Body of pancreas (tissue), 4 donors: ENCODE results near the gene LSP1. TPM values are rescaled to one million over a fixed set of nuclear protein-coding genes. Genes with fewer than 3 reads are reported as not detected.

Experiments used
- ATAC-seq: fragments of 150-250 bp; one replicate; pipeline ENCODE4 v1.9.1; 2016
- DNase-seq, 4 donors: peaks; one replicate each; pipeline ENCODE4 v3.0.0-alpha.2; 2019
- H3K27ac ChIP-seq, 4 donors: fragments of 200-600 bp; sonication (generic); 1 replicate in 3 of 4; 2 replicates in 1 of 4; pipeline versions ENCODE4 v1.5.1 to v1.6.1; 2016 to 2019; ENCODE audit warnings: mild to moderate bottlenecking in 1 of 4, mixed read lengths in 1 of 4, moderate library complexity in 1 of 4
- H3K27me3 ChIP-seq, 2 donors: fragments of 200-600 bp; sonication (generic); one replicate each; pipeline ENCODE4 v1.6.0; 2016; ENCODE audit warnings: mild to moderate bottlenecking in 1 of 2
- H3K36me3 ChIP-seq, 2 donors: fragments of 200-600 bp; sonication (generic); replicated peaks in 1 of 2; 2 replicates each; pipeline ENCODE4 v1.5.1; 2016; ENCODE audit warnings: low read depth in 2 of 2; ENCODE audit not compliant: insufficient read depth in 1 of 2
- H3K4me1 ChIP-seq: fragments of 200-600 bp; sonication (generic); one replicate; pipeline ENCODE4 v1.6.0; 2016
- H3K4me3 ChIP-seq, 2 donors: fragments of 200-600 bp; sonication (generic); 1 replicate in 1 of 2; 2 replicates in 1 of 2; pipeline ENCODE4 v1.5.1; 2016 to 2019
- H3K9me3 ChIP-seq, 3 donors: fragments of 200-600 bp; sonication (generic); 1 replicate in 2 of 3; 2 replicates in 1 of 3; pipeline ENCODE4 v1.5.1; 2016
- POLR2A ChIP-seq, 3 donors: fragments of 450-650 bp; IDR thresholded peaks; one replicate each; pipeline ENCODE4 v1.6.1; 2016; ENCODE audit warnings: antibody characterized with exemption in 3 of 3, mild to moderate bottlenecking in 2 of 3
- WGBS, 2 donors: methylation state at CpG; one replicate each; pipeline ENCODE4 v1.1.5; 2017; 5-methylcytosine and 5-hydroxymethylcytosine counted together
- intact Hi-C: fragments of 100-400 bp; cut with DNase I; formaldehyde crosslinking; loops from one replicate; pipeline ENCODE4 v1.15.1; 2023
- total RNA-seq, 2 donors: library from RNA; depleted of rRNA; stranded (reverse); fragments of >200 nt; gene quantifications; one replicate each; pipeline ENCODE4 v1.1.0, GENCODE V29; 2016
- TF ChIP-seq, protein P1 (sequence below), 7 experiments: fragments of 450-650 bp in 4 of 7; fragments of 200-600 bp in 3 of 7; sonication (generic) in 3 of 7; IDR thresholded peaks; one replicate each; pipeline ENCODE4 v1.5.1; 2016 to 2019; ENCODE audit warnings: antibody characterized with exemption in 7 of 7

Gene LSP1
- total RNA-seq, 2 donors from 2014 or later, result 9.9 to 11.5 TPM

DNA sequence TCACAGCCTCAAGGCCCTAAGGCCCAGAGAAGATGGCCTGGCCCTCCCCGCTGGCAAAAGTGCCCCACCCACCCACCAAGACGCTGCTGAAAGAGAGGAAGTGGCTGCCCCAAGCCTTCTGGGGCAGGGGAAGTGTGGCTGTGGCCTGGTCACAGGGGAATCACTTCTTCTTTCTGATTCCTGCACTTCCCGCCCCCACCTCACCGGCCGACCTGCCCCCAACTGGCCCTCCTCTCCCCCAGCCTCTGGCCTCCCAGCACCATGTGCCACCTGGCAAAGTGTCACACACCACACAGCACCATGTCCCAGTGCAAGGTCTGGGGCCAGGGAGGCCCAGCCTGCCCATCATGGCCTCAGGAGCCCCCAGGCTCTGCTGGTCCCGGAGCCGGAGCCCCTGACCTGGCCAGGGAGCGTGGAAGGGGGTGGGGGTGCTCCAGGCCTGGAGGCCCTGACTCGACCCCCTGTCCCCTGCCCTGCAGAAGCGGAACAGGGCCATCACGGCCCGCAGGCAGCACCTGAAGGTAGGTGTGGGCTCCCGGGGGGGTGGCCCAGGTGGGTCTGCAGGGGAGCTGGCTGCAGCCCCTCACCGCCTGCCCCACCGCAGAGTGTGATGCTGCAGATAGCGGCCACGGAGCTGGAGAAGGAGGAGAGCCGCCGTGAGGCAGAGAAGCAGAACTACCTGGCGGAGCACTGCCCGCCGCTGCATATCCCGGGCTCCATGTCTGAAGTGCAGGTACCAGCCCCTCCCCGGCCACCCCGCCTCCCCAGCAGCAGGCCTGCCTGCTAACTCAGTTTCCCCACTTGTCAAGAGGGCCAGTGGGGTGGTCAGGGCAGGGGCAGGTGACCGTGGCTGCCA is 12.7 kb upstream of the LSP1 start:
- Histone ChIP-seq H3K4me1 (peaks cover 79% of the 10 kb centered on the region), H3K4me3 (no peak overlapping the region), H3K9me3 (no peaks in the 10 kb centered on the region), H3K36me3 (no peaks in the 10 kb centered on the region), H3K27me3 (no peaks in the 10 kb centered on the region), H3K27ac (peak overlapping the region in 3 of 4 donors; percentile 94 to 98 (median 96))
- WGBS, 2 donors, result 76 to 98% methylated on average over 10 to 23 of the region's 26 CpGs
- TF ChIP-seq POLR2A (IDR thresholded peaks at IDR 0.05), result no peak
- TF ChIP-seq, protein P1, sequence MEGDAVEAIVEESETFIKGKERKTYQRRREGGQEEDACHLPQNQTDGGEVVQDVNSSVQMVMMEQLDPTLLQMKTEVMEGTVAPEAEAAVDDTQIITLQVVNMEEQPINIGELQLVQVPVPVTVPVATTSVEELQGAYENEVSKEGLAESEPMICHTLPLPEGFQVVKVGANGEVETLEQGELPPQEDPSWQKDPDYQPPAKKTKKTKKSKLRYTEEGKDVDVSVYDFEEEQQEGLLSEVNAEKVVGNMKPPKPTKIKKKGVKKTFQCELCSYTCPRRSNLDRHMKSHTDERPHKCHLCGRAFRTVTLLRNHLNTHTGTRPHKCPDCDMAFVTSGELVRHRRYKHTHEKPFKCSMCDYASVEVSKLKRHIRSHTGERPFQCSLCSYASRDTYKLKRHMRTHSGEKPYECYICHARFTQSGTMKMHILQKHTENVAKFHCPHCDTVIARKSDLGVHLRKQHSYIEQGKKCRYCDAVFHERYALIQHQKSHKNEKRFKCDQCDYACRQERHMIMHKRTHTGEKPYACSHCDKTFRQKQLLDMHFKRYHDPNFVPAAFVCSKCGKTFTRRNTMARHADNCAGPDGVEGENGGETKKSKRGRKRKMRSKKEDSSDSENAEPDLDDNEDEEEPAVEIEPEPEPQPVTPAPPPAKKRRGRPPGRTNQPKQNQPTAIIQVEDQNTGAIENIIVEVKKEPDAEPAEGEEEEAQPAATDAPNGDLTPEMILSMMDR (IDR thresholded peaks at IDR 0.05), result no peak
- ATAC-seq (no peak), DNase-seq (peak in 2 of 4 donors; percentile 31 to 69)
- intact Hi-C loops, result no loop called here

GRCh38 chr11:1840780-1841480 is 12.0 kb upstream of the LSP1 start:
- Histone ChIP-seq H3K27me3 (no peaks in the 10 kb centered on the region), H3K9me3 (no peaks in the 10 kb centered on the region), H3K36me3 (no peaks in the 10 kb centered on the region), H3K27ac (peak overlapping the region; percentile 94 to 98 (median 96)), H3K4me1 (peaks cover 79% of the 10 kb centered on the region), H3K4me3 (no peak overlapping the region)
- no peak for DNase-seq
- intact Hi-C loops, result no loop called here
- no peak for ATAC-seq
- WGBS, 2 donors, result 77 to 93% methylated on average over 28 to 37 of the region's 37 CpGs
- TF ChIP-seq POLR2A (IDR thresholded peaks at IDR 0.05), result no peak
- TF ChIP-seq, protein P1 (IDR thresholded peaks at IDR 0.05), result no peak

DNA sequence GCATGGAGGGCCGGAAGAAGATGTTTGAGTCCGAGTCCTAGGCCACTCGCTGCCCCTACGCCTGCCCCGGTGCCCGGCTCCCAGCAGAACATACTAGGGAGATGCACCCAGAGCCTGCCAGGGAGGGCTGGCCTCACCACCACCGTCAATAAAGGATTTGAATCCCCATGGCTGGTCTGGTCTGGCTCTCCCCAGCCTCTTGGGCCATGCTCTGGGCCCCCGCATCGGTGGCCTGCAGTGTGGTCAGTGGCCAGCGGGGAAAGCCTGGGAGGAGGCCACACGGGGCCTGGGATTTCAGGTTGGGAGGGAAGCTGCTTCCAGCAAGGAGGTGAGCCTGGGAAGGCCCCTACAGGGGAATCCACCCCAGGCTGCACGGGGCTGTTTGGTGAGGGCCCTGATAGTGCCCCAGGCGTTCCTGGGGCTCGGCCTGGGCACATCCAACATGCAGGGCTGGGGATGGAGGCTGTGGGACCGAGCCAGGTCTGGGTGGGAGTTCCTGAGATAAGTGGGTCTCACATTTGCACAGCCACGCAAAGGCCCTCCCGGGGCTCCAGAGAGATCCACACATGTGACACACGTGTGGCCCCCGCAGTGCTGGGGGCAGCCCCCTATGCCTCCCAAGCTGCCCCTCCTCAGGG is 11.3 kb upstream of the LSP1 start:
- Histone ChIP-seq H3K27ac (peak overlapping the region; percentile 94 to 98 (median 96)), H3K27me3 (no peaks in the 10 kb centered on the region), H3K4me3 (no peak overlapping the region), H3K36me3 (no peaks in the 10 kb centered on the region), H3K9me3 (no peaks in the 10 kb centered on the region), H3K4me1 (peaks cover 85% of the 10 kb centered on the region)
- DNase-seq (peak in 1 of 4 donors; percentile 23), ATAC-seq (no peak)
- WGBS, 2 donors, result 89 to 98% methylated on average over 6 to 19 of the region's 19 CpGs
- TF ChIP-seq POLR2A (IDR thresholded peaks at IDR 0.05), result no peak
- TF ChIP-seq, protein P1 (IDR thresholded peaks at IDR 0.05), result no peak
- intact Hi-C loops, result no loop called here

- 8 to 24% methylated on average over 6 to 29 of the region's 29 CpGs for WGBS, 2 donors
- H3K4me1 ChIP-seq, result peaks cover 83% of the 10 kb centered on the region
- intact Hi-C loops, result no loop called here
Measured at GRCh38 chr11:1842149-1843097, 10.5 kb upstream of the LSP1 start.

More at GRCh38 chr11:1842149-1843097, 10.5 kb upstream of the LSP1 start:
- ATAC-seq, result peak; percentile 93
- peak; percentile 29 to 72 (median 68) for TF ChIP-seq POLR2A (IDR thresholded peaks at IDR 0.05)
- TF ChIP-seq, protein P1 (IDR thresholded peaks at IDR 0.05), result no peak
- Histone ChIP-seq H3K27me3 (no peaks in the 10 kb centered on the region), H3K27ac (peak overlapping the region; percentile 94 to 98 (median 96)), H3K36me3 (no peaks in the 10 kb centered on the region), H3K4me3 (no peak overlapping the region), H3K9me3 (no peaks in the 10 kb centered on the region)
- peak; percentile 97 to 98 (median 98) for DNase-seq
